ENCODE results near the gene NPAS1.

The NPAS1 gene

GRCh38 chr19:47019431-47020041 is at the start of gene NPAS1:
NPAS1 (plus strand) TSS chr19:47019837; CDS start chr19:47021048, 1,211 bp downstream.
- DNase-seq (ENCODE audit: low read depth), result no peak

DNA sequence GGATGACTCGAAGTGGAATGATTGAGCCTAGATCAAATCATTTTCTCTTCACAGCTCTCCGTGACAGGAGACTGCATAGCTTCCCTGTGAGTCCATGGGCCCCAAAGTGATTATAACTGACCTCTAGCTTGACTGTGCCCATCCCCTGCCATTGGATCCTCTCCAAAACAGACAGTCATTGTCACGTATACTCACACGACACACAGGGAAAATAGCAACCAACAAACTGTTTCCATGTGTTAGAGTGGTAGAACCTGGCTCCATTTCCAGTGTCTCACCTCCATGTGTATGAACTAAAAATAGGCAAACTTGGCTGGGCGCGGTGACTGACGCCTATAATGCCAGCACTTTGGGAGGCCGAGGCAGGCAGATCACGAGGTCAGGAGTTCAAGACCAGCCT is 48.8 kb upstream of the NPAS1 start:
- DNase-seq (ENCODE audit: low read depth), result no peak

GRCh38 chr19:46972311-46972710 is 47.3 kb upstream of the NPAS1 start:
- no peak for DNase-seq (ENCODE audit: low read depth)

GRCh38 chr19:46974181-46974580 is 45.5 kb upstream of the NPAS1 start:
- no peak for DNase-seq (ENCODE audit: low read depth)

- no peak for DNase-seq (ENCODE audit: low read depth)
Measured at GRCh38 chr19:46975011-46975924, 44.4 kb upstream of the NPAS1 start.

GRCh38 chr19:46975925-46976782 is 43.5 kb upstream of the NPAS1 start:
- DNase-seq (ENCODE audit: low read depth), result no peak

- no peak for DNase-seq (ENCODE audit: low read depth)
Measured at GRCh38 chr19:46976845-46977320, 42.8 kb upstream of the NPAS1 start.

- no peak for DNase-seq (ENCODE audit: low read depth)
Measured at GRCh38 chr19:46977548-46977947, 42.1 kb upstream of the NPAS1 start.

DNA sequence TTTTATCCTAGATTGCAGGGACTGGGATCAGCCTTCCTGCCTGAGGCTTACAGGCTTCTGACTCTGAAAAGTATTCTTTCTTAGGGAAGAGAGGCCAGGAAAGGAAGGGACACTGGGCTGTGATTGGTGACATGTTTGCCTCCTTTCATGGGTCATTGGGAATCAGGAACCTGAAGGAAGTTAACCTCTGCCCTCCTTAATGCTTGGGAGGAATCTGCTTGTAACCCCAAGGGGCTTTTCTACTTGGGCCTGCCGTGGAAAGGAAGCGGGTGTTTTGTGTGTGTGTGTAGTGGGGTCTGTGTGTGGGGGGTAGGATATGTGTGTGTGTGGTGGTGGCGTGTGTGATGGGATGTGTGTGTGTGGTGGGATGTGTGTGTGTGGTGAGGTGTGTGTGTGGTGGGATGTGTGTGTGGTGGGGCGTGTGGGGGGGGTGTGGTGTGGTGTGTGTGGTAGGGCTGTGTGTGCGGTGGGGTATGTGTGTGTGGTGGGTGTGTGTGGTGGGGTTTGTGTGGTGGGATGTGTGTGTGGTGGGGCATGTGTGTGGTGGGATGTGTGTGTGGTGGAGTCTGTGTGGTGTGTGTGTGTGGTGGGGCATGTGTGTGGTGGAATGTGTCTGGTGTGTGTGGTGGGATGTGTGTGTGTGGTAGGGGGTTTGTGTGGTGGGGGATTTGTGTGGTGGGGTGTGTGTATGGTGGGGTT is 41.3 kb upstream of the NPAS1 start:
- DNase-seq (ENCODE audit: low read depth), result no peak

DNA sequence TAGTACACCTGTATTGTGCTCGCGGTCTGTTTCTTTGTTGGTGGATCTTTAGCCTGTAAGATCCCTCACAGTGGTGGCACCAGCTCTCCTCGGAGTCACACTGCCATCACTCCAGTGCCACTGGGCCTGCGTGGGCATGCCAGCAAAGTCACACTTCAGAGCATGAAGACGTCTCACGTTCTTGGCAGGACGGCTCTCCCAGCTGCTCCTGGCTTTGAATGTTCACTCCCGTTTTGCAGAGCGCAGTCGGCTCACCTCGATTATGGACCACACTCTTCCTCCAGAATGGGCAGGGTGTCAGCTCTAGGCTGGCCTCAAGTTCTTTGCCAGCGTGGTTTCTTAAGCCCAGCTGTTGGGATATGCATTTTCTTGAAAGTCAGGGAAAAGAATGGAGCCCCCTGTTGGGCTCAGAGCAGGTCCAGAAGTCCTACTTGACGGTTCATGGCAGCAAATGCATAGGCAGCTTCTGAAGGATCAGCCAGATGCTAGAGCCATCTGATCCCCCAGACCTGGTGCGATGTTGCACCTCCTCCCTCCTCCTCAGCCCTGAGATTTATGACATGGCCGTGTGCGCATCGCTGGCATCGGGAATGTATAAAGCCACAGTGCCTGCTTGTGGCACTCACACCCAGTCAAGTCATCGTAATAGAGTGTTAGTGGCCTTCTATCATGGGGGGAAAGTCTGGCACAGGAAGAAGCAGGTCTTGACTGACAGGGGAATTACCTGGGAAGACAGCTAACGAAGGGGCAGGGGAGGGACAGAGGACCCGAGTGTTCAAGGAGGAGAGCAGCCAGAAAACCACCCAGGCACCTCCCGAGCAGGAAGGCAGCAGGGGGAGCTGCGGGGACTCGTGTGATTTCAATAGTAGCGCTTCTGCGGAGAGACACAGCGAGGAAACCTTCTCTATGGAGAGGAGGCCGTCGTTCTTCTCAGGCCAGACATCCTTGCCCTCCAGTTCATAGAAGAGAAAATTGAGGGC is 40.2 kb upstream of the NPAS1 start:
- DNase-seq (ENCODE audit: low read depth), result no peak

GRCh38 chr19:46980761-46981160 is 38.9 kb upstream of the NPAS1 start:
- DNase-seq (ENCODE audit: low read depth), result no peak

DNA sequence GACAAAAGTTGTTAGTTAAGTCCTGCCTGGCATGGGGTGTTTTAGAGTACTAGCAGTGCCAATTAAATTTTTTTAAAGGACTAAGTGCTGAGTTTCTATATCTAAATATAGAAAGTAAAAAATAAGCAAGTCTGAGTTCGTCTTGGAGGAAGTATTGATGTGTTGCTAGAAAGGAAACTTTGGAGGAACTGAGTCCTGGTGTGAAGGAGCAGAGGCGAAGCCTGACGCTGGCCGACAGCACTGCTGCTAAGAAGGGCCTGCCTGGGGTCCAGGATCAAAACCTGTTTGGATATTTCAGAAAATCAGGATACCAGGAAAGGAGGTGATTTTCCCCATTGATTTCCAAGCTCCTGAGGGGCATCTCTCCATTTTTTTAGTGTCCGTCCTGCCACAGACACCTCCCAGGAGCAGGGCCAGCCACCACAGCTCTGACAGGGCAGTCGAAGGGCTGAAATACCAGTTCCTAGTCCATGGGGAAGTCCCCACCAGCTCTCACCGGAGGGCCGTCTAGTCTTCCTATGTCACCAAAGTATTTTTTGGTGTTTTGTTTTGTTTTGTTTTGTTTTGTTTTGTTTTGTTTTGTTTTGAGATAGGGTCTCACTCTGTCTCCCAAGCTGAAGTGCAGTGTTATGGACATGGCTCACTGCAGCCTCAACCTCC is 38.2 kb upstream of the NPAS1 start:
- no peak for DNase-seq (ENCODE audit: low read depth)

DNA sequence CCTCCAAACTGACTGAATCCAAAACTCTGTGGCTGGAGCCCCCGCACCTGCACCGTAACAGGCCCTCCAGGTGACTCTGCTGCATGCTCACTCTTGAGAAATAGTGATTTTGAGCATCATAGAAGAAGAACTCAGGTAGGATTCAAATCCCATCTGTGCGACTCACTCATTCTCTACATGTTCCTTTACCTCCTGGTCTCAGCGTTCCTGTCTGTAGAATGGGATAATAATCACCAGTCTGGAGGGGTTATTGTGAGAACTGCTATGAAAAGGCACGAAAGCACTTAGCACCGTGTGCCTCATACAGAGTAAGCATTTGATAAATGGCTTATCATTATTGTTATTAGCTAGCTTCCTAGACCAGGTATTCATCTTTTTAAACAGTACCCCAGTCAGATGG is 36.5 kb upstream of the NPAS1 start:
- no peak for DNase-seq (ENCODE audit: low read depth)

- DNase-seq (ENCODE audit: low read depth), result no peak
Measured at GRCh38 chr19:46984077-46985010, 35.3 kb upstream of the NPAS1 start.

GRCh38 chr19:46985542-46986415 is 33.9 kb upstream of the NPAS1 start:
- no peak for DNase-seq (ENCODE audit: low read depth)

- no peak for DNase-seq (ENCODE audit: low read depth)
Measured at GRCh38 chr19:46988614-46989230, 30.9 kb upstream of the NPAS1 start.

- peak; percentile 26 for DNase-seq (ENCODE audit: low read depth)
Measured at GRCh38 chr19:46990991-46991676, 28.5 kb upstream of the NPAS1 start.

All from stimulated activated CD8-positive, alpha-beta memory T cell treated with anti-CD3 and anti-CD28 coated beads, Interleukin-7, amount 100 ng/mL, for 24 hours (primary cell).